Cardiac septum (tissue), 1 donor: ENCODE measurements around the gene TRPV2. TPM values are rescaled to one million over a fixed set of nuclear protein-coding genes. Genes with fewer than 3 reads are reported as not detected.
"Not testable (repeated sequence)": the region's sequence is repeated elsewhere in the genome, so short reads cannot be mapped to it uniquely, and the experiment has no call there.

Experiments used
- DNase-seq: peaks from one replicate; pipeline ENCODE4 v3.0.0-alpha.2; 2020; ENCODE audit warnings: low spot score
- intact Hi-C: fragments of 100-400 bp; cut with DNase I; formaldehyde crosslinking; loops from one replicate; pipeline ENCODE4 v1.14.0; 2022
- total RNA-seq: library from RNA; stranded (reverse); fragmentation: NEBNext Ultra II Directional; extraction: Animal tissue kit (Norgen Biotek cat#: 25700); gene quantifications from one replicate; pipeline ENCODE4 v1.2.1, GENCODE V29; 2021
- donor health status: DM: no; HTN: no; CAD: no.

TRPV2 gene
- total RNA-seq, 1 donor from 2014 or later, result 9.1 TPM

GRCh38 chr17:16449121-16449570 is 33.8 kb downstream of the TRPV2 start:
- no peak for DNase-seq
- intact Hi-C loops, result no loop called here

- DNase-seq, result no peak
- intact Hi-C loops, result no loop called here
Observed at GRCh38 chr17:16450028-16450427, 34.7 kb downstream of the TRPV2 start.

GRCh38 chr17:16452268-16452667 is 36.9 kb downstream of the TRPV2 start:
- intact Hi-C loops, DNase-seq: not testable (repeated sequence)

GRCh38 chr17:16453493-16453851 is 38.1 kb downstream of the TRPV2 start:
- intact Hi-C loops, result loop anchor here (1.0 kb wide), 1 partner anchor 69 kb away; no protein-coding TSS in a partner anchor
- DNase-seq, result no peak

- intact Hi-C loops, result no loop called here
- DNase-seq, result no peak
Observed at GRCh38 chr17:16455997-16456741, 40.8 kb downstream of the TRPV2 start.

GRCh38 chr17:16456742-16457316 is 41.5 kb downstream of the TRPV2 start:
- intact Hi-C loops, result no loop called here
- no peak for DNase-seq

- intact Hi-C loops, result no loop called here
- DNase-seq, result no peak
Observed at GRCh38 chr17:16459271-16459670, 43.9 kb downstream of the TRPV2 start.

GRCh38 chr17:16459855-16460550 is 44.6 kb downstream of the TRPV2 start:
- intact Hi-C loops, result no loop called here
- DNase-seq, result no peak

GRCh38 chr17:16460796-16461605 is 45.6 kb downstream of the TRPV2 start:
- intact Hi-C loops, result no loop called here
- DNase-seq, result no peak

- no peak for DNase-seq
- intact Hi-C loops, result no loop called here
Observed at GRCh38 chr17:16461606-16461866, 46.2 kb downstream of the TRPV2 start.

GRCh38 chr17:16462070-16462864 is 46.9 kb downstream of the TRPV2 start:
- intact Hi-C loops, result loop anchor here (2.0 kb wide), 1 partner anchor 55 kb away; no protein-coding TSS in a partner anchor

GRCh38 chr17:16463358-16464302 is 48.3 kb downstream of the TRPV2 start:
- DNase-seq, result peak; percentile 81
- intact Hi-C loops, result loop anchor here (2.0 kb wide), 1 partner anchor 53 kb away; no protein-coding TSS in a partner anchor

More at GRCh38 chr17:16462070-16462864, 46.9 kb downstream of the TRPV2 start:
- no peak for DNase-seq

GRCh38 chr17:16464303-16465051 is 49.1 kb downstream of the TRPV2 start:
- intact Hi-C loops, result no loop called here
- DNase-seq, result no peak

GRCh38 chr17:16465052-16465312 is 49.6 kb downstream of the TRPV2 start:
- intact Hi-C loops, result no loop called here
- no peak for DNase-seq

GRCh38 chr17:16465861-16466338 is 50.5 kb downstream of the TRPV2 start:
- intact Hi-C loops, result no loop called here
- DNase-seq, result no peak

GRCh38 chr17:16466407-16466806 is 51.0 kb downstream of the TRPV2 start:
- intact Hi-C loops, result no loop called here
- no peak for DNase-seq

GRCh38 chr17:16467044-16467443 is 51.7 kb downstream of the TRPV2 start:
- DNase-seq, result no peak
- intact Hi-C loops, result no loop called here

GRCh38 chr17:16467886-16468285 is 52.5 kb downstream of the TRPV2 start:
- DNase-seq, result no peak
- intact Hi-C loops, result no loop called here
